8988T (cell line): Measurements from ENCODE around the gene LCLAT1.

Experiments
- DNase-seq: peaks from one replicate; pipeline ENCODE4 v3.0.0; 2011

Gene LCLAT1

GRCh38 chr2:30649828-30650227 lies 202.8 kb downstream of the LCLAT1 start:
- no peak for DNase-seq

- no peak for DNase-seq
Observed at GRCh38 chr2:30652271-30652915, 205.3 kb downstream of the LCLAT1 start.

- DNase-seq: no peak
Observed at GRCh38 chr2:30653847-30654246, 206.8 kb downstream of the LCLAT1 start.

- DNase-seq: no peak
Observed at GRCh38 chr2:30654404-30654803, 207.4 kb downstream of the LCLAT1 start.

- no peak for DNase-seq
Observed at GRCh38 chr2:30655211-30655610, 208.2 kb downstream of the LCLAT1 start.

GRCh38 chr2:30655660-30656059 lies 208.6 kb downstream of the LCLAT1 start:
- DNase-seq: no peak

GRCh38 chr2:30656079-30656478 lies 209.0 kb downstream of the LCLAT1 start:
- no peak for DNase-seq

GRCh38 chr2:30661173-30662107 lies 214.4 kb downstream of the LCLAT1 start:
- no peak for DNase-seq

GRCh38 chr2:30662268-30663131 lies 215.5 kb downstream of the LCLAT1 start:
- no peak for DNase-seq

GRCh38 chr2:30663321-30663720 lies 216.3 kb downstream of the LCLAT1 start:
- DNase-seq: no peak

GRCh38 chr2:30663806-30664205 lies 216.8 kb downstream of the LCLAT1 start:
- DNase-seq: no peak

GRCh38 chr2:30664761-30665358 lies 217.8 kb downstream of the LCLAT1 start:
- DNase-seq: peak; percentile 65

- no peak for DNase-seq
Observed at GRCh38 chr2:30665761-30666265, 218.8 kb downstream of the LCLAT1 start.

- DNase-seq: no peak
Observed at GRCh38 chr2:30666266-30666874, 219.3 kb downstream of the LCLAT1 start.

- no peak for DNase-seq
Observed at GRCh38 chr2:30670453-30670852, 223.4 kb downstream of the LCLAT1 start.

GRCh38 chr2:30673127-30673526 lies 226.1 kb downstream of the LCLAT1 start:
- DNase-seq: no peak

GRCh38 chr2:30675758-30676157 lies 228.7 kb downstream of the LCLAT1 start:
- DNase-seq: no peak

- DNase-seq: no peak
Observed at GRCh38 chr2:30677231-30677630, 230.2 kb downstream of the LCLAT1 start.

- DNase-seq: no peak
Observed at GRCh38 chr2:30677861-30678385, 230.9 kb downstream of the LCLAT1 start.

GRCh38 chr2:30678410-30679137 lies 231.5 kb downstream of the LCLAT1 start:
- no peak for DNase-seq

- no peak for DNase-seq
Observed at GRCh38 chr2:30679426-30680088, 232.5 kb downstream of the LCLAT1 start.
